ENCODE measurements around the gene SPATA20.

SPATA20 gene

DNA sequence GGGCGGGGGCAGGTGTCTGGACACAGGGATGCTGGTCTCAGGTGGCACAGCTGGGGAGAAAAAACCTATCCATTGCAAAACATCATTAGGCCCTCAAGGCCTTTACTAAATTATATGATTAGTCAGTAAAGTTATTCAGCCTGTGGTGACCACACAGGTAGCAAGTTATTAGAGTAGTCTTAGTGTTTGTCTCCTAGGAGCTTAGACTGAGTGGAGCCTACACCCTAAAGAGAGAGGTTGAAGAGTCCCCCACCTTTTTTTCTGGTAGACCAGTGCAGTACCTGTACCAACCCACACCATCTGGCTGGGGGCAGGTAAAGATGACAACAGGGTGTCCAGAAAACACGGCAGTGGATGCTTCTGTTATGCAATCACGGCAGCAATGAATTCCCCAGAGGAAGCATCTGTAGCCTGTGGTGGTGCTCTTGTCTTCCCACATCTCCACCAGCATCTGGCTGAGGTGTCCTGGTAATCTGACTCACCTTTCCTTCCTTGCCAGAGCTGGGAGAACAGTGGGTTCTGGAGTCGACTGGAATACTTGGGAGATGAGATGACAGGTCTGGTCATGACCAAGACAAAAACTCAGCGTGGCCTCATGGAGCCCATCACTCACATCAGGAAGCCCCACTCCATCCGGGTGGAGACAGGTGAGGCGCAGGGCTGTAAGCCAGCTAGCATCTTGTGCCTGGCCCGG, 27.7 kb upstream of the SPATA20 start:
- no peak for DNase-seq (ENCODE audit: low read depth in 2 of 2)

DNA sequence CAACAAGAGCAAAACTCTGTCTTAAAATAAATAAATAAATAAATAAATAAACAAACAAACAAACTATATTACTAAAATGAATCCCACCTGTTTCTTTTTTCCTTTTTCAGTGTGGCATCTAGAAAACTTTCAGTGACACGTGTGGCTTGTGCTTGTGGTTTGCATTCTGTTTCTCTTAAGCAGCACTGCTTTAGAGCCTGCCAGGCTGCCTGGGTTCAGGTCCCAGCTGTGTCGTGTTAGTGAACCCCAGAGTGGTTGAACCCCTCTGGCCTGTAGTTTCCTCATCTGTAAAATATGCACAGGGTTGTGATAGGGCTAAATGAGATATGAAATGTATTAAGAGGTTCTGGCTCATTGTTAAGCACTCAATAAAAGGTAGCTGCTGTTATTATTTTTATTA, 26.5 kb upstream of the SPATA20 start:
- DNase-seq (ENCODE audit: low read depth in 2 of 2): no peak

DNA sequence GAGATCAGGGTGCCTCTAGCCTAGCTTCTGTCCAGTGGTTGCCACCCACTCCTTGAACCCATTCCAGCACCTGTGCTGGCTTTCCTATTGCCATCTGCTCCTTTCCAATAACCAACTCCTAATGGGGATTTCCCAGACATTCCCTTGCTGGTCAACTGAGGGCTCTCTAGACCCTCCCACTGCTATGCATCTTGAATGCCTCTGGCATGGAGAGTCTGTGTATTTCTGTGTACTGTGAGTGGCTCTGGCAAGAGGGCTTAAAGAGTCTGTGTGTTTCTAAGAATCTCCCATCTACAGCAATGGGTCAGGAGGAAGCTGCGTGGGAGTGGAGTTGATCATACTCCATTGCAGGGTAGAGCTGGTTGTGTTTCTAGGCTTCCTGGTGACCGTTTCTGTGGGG, 25.5 kb upstream of the SPATA20 start:
- no peak for DNase-seq (ENCODE audit: low read depth in 2 of 2)

DNA sequence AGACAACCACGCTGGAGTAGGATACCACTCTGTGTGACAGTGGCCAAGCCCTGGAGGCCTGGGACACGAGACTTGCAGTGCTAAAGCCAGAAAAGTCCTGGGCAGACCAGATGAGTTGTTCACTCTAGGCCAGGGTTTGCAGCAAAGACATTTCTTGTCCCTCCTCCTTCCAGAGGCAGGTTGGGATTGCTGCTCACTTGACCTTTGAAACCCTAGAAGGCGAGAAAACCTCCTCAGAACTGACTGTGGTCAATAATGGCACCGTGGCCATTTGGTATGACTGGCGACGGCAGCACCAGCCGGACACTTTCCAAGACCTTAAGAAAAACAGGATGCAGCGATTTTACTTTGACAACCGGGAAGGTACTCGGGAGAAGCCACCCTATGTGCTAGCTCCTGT, 24.2 kb upstream of the SPATA20 start:
- DNase-seq (ENCODE audit: low read depth in 2 of 2): no peak

DNA sequence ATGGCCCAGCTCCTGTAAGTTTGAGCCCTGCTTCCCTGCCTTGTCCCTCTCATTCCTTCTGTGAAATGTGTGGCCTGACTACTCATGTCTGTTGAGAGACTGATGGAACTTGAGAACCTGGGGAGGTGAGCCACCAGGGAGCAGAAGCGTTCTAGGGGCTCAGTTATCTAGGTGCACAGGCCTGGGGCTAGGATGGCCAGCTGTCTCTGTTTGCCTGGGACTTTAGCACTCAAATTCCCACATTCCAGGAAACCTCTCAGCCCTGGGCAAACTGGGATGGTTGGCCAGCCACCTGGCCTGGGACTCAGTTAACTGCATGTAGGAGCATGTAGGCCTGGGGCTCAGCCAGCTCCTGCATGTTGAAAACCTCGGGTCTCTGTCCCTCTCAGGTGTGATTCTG, 23.8 kb upstream of the SPATA20 start:
- DNase-seq (ENCODE audit: low read depth in 2 of 2): no peak

DNA sequence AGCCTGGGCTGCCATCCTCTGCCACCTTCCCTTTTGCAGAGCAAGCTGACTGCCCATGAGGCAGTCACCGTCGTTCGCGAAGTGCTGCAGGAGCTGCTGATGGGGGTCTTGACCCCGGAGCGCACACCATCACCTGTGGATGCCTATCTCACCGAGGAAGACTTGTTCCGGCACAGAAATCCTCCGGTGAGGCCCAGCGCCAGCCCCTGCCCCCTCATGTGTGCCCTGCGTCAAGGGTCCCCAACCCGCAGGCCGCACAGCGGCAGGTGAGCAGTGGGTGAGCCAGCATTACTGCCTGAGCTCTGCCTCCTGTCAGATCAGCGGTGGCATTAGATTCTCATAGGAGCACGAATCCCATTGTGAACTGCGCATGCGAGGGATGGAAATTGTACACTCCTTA, 22.1 kb upstream of the SPATA20 start:
- DNase-seq (ENCODE audit: low read depth in 2 of 2): no peak

DNA sequence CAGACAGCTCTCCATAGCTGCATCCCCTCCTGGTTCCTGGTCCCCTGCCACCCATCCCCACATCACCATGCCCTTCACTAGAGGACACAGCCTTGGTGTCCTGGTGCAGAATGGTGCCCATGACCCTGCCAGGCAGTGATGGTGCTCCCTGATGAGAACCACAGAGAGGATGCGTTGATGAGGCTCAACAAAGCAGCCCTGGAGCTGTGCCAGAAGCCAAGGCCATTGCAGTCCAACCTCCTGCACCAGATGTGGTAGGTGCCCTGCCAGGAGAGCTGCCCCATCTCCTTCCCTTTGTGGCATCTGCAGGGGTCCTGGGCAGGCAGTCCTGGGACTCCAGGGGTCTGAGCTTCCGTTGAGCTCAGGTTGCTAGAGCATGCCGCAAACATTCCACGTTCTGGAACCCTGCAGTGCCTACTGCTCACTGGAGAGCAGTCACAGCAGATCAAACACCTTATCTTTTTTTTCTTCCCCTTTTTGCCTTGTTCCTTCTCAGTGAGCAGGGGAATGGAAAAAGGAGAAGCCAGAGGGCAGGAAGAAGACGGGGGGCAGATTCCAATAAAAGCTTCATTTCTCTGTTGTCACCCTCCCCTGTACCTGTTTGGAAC, 19.7 kb upstream of the SPATA20 start:
- no peak for DNase-seq (ENCODE audit: low read depth in 2 of 2)

DNA sequence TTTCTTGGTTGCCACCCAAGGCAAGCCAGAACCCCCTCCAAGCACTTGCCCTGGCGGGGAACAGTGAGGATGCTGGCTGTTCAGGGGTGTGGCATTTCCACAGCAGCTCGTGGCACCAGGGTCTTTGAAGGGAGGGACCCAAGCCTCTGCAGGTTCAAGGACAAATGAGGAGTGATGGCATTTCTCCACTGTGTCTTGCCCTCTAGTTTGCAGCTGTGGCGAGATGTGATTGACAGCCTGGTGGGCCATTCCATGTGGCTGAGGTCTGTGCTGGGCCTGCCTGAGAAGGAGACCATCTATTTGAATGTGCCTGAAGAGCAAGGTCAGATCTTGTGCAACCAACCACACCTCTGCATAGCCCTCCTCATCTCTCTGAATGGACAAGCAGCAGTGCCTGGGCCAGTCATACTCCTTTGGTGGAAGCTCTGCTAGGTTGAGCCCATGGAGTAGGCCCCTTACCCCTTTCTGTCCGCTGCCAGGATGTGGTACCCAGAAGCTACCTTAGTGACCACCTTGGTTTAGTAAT, 19.0 kb upstream of the SPATA20 start:
- no peak for DNase-seq (ENCODE audit: low read depth in 2 of 2)

DNA sequence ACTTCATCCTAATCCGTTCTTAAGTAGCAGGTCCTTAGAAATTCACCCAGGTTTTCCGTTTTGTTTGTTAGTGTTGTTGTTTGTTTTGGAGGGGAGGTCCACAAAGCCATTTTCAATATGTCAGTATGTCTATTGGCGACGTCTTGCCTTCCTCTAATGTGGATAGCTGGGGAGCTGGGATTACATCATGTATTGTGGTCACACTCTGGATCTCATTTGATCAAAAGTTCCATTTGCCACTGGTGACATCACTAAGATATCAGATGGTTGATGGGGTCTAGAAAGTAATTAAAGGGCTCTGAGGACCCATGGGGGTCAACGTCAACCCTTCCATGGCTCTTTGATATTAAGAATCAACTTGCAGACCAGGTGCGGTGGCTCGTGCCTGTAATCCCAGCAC, 17.1 kb upstream of the SPATA20 start:
- no peak for DNase-seq (ENCODE audit: low read depth in 2 of 2)

DNA sequence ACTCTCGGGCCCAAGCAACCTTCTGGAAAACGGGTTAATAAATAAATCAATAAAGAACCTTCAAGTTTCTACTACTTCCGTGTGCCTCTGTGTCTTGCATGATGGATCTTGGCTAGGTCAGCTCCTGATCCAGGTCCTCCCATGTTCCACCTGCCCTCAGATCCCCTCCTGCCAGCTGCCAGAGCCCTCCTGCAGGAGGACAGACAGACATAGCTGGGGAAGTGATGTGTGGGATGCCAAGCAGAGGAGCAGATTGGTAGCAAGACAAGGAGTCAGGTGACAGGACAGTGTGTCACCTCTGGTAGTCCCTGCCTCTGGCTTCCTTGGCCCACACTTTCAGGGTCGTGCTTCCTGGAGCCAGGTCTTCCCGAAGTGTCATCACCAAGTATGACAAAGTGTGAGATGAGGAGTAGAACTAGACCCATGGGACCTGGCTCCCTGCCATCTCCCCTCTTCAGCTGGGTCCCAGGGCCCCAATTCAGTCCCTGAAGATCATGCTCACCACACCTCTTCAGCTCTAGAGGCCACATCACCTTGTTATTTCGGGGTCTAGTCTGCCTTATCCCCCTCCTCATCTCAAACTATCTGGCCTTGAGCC, 15.4 kb upstream of the SPATA20 start:
- no peak for DNase-seq (ENCODE audit: low read depth in 2 of 2)

DNA sequence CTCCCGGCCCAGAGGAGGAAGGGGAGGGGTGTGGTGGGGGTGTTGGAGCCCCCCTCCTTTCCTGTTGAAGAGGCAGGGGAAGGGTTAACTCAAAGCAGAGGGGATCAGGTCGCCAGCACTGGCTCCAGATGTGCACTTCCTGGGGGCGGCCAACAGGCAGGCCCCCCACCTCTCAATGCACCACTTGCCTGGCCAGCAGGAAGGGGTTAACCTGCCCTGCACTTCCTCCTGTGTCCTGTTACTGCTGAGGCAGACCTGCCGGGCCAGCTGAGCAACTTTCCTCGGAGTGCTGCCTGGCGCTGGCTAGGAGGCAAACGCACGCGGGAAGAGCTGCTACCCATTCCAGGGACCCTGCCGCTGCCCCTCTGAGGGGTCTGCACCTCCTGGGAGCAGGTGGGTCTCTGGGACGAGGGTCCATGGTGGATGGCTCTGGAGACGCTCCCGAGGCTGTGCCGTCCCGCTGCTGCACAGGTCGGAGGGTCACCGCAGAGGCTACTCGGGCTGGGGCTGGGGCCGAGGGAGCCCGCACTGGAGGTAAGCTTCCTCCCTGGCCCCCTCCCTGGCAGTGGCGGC, 14.4 kb upstream of the SPATA20 start, which contains the start of gene EPN3:
EPN3 (plus strand) TSS at position 284 of the 573 bp plus-strand sequence. CDS start 3,822 bp downstream, outside the sequence.
- DNase-seq (ENCODE audit: low read depth in 2 of 2): no peak

DNA sequence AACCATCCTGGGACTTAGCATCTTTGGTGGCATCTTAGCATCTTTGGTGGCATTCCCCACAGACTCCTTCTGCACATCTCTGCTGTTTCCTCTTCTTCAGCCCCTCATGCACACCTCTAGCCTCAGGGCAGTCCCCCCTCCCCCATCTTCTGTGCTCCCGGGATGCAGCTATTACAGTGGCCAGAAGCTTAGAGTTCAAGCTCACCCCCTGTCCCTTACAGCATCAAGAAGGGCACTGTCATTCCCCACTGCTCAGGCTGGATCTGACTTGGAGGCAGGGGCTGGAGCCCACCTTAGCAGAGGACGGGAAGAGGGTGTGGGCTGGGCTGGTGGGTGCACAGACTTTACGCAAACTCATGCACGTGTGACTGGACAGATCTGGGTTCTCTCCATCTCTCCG, 13.8 kb upstream of the SPATA20 start:
- no peak for DNase-seq (ENCODE audit: low read depth in 2 of 2)

DNA sequence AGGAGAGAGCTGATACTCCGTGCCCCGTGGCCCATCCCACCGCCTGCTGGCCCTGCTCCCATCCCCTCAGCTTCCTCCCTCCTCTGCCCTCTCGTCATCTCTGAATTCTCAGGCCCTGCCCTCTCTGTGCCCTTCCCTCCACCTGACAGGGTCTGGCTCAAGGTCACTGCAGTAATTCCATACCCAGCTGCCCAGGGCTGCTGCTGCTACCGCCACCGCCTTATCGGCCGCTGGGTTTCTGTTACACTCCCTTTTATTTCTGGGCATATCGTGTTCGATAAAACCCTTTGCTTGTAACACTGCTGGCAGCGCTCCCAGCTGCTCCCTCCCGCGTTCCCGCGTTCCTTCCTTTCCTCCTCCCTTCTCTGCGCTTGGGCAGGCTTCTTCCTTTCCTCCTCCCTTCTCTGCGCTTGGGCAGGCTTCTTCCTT, 13.2 kb upstream of the SPATA20 start:
- DNase-seq (ENCODE audit: low read depth in 2 of 2): no peak

DNA sequence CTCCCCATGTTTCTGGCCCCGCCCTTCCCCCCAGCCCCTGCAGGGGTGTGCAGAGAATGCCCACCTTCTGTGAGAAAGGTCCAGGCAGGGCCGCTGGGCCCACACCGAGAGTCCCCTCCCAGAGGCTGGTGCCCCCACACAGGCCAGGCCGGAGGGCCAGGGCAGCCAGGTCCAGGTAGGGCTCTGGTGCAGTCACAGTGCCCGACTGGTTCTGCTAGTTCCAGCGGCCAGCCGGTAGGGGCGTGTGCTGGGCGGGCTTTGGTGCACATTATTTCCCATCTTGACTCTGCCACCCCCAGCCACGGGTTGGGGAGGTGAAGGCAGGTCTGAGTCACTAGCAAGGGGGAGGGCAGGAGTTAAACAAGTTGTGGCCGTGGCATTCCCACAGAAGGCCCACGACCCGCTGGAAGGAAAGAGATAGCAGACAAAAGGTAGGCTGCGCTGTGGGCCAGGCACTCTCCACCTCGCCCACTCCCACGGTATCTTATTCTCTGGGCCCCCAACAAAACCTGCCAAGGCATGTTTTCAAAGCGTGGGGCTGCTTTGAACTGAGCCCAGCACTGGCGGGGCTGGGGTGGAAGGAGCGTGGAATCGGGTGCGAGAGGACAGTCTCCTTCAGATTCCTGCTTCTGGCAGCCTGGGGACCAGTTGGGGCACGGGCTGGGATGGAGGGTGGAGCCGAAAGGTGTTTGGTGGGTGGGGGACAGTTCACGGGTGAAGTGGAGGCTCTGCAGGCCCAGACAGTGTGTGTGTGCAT, 12.6 kb upstream of the SPATA20 start:
- DNase-seq (ENCODE audit: low read depth in 2 of 2): no peak

DNA sequence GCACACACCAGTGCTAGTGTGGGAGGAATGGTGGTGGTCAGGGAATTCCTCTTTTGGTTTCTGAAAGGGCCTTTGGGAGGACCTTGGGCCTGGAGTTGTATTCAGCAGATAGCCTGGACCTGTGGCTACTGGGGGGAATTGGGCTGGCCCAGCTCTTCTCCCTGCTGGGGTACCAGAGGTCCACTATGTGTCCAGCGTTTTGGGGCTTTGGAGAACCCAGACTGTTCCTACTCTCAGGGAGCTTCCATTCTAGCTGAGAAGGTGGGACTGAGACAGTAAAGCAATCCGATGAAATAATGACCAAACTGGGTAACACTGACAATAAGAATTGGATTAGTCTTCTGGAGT, 12.0 kb upstream of the SPATA20 start:
- no peak for DNase-seq (ENCODE audit: low read depth in 2 of 2)

DNA sequence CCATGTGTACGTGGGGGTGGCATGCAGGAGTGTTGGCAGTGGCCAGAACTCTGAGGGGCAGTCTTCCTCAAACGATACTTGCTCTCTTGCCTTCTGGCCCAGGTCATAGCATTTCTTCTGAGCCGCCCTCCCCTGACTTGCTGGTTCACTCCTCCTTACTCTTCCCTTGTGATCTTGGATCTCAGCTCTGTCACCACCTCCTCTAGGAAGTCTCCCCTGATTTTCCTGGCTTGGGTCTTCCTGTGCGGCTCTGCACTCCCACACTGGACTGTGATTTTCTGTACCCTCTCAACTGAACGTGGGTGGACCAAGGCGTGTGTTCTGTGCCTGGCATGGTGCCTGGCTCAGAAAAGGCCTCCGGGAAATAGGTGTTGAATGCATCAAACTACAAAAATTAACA, 11.6 kb upstream of the SPATA20 start:
- no peak for DNase-seq (ENCODE audit: low read depth in 2 of 2)

DNA sequence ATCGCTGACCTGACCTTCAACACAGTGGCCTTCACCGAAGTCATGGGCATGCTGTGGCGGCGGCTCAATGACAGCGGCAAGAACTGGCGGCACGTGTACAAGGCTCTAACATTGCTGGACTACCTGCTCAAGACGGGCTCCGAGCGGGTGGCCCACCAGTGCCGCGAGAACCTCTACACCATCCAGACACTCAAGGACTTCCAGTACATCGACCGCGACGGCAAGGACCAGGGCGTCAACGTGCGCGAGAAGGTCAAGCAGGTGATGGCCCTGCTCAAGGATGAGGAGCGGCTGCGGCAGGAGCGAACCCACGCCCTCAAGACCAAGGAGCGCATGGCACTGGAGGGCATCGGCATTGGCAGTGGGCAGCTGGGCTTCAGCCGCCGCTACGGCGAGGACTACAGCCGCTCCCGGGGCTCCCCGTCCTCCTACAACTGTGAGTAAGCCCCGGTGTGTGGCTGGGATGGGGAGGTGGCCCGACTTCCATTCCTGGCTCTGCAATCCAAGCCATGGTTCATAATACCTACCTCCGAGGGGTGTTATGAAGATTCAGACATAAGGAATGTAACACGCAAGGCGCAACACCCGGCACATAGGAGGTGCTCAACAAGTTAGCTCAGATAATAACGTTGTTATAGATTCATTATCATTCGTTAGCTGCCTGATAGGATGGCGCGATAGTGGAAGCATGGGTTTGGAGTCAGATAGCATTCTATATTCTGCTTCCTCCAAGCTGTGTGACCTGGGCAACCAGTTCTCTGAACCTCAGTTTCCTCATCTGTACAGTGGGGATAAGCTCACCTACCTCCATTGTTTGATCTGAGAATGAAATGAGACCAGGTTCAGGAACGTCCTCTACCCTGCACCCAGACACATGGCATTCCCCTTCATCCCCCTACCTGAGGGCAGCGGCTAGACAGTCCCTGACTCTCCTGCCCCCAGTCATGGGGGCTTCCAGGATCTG, 10.0 kb upstream of the SPATA20 start:
- DNase-seq (ENCODE audit: low read depth in 2 of 2): no peak

DNA sequence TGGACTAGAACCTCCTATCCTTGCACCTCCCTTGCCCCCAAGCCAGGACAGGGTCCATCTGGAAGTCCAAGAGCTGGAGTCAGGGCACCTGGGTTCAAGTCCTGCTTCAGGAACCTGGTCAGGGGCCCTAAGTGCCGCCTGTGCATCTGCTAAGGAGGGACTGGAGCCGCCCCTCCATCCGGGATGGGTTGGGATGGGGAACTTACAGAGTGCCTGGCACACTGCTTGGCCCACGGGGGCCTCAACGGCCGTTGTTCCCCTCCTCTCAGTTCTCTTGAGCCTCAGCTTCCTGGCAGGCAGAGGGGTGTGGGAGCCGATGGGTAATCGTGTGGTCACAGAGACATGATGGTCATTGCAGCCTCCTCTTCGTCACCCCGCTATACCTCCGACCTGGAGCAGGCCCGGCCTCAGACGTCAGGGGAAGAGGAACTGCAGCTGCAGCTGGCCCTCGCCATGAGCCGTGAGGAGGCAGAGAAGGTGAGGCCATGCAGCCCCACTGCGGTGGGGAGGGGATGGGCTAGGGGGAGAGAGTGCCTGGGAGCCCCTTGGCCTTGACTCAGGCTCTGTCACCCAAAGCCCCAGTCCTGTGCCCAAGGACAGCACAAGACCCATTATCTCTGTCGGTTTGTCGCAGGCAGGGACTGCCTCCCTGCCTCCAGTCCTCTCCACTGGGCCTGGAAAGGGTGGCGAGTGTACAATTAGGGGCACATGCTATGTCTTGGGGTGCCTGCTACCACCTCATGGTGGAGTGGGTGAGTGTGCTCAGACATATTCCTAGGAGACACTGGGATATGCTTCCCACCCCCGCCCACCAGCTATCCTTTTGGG, 9.0 kb upstream of the SPATA20 start:
- no peak for DNase-seq (ENCODE audit: low read depth in 2 of 2)

DNA sequence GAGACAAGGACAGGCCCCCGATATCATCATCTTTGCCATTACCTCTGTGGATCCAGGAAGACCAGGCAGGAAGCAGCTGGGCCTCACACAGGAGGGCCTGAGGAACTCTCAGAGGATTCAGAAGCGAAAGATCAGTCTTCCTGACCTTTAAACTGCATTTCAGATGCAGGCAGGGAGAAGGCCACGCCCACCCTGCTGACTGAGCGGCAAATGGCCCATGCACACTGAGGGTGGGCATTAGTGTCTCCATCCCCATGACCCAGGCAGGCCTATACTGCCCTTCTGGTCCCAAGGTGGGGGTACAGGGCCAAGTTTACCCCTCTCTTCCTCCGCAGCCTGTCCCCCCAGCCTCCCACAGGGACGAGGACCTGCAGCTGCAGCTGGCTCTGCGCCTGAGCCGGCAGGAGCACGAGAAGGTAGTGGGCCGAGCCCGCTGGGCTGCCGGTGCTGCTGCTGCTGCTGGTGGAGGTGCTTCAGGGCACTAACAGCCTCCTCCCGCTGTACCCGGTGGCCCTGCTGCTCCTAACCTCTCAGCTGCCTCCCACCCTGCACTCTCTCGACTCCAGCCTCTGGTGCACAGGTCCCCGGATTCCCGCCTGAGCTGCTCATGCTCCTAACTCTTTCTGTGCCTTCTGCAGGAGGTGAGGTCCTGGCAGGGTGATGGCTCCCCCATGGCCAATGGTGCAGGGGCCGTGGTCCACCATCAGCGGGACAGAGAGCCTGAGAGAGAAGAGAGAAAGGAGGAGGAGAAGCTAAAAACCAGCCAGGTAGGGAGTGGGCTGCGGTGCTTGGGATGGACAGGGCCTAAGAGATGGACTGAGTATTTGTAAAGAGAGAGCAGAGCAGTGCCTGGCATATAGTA, 8.2 kb upstream of the SPATA20 start:
- DNase-seq (ENCODE audit: low read depth in 2 of 2): no peak

Measured in activated CD8-positive, alpha-beta memory T cell treated with anti-CD3 and anti-CD28 coated beads for 4 hours (primary cell).